ENCODE results near the gene CCN6.

CCN6 gene

DNA sequence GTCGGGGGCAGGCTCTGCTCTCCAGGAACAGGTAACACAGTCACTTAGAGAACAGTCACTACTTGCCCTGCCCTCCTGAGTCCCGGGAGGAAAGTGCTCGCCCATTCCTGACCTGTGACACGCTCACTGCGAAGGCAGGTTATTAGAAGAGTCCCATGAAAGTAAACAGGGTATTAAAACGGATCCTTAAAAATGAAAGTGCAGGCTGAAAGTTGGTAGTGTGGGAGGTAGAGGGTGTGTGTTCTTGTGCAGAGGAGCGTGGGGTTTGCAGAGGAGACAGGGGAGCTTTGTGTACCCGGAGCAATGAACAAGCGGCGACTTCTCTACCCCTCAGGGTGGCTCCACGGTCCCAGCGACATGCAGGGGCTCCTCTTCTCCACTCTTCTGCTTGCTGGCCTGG lies at the start of gene CCN6:
Gene CCN6 (plus strand): TSS at position 104 of the 400 bp plus-strand sequence. CDS start 254 bp downstream, at position 358.
- H3K36me3 ChIP-seq (ENCODE audit: control insufficient read depth, insufficient read depth, low read length), result no peaks in the 10 kb centered on the region; the same call in 1 of the 2 replicates
- DNase-seq (ENCODE audit: extremely low read depth, insufficient read length), result no peak
- H3K27me3 ChIP-seq (replicated peaks; ENCODE audit: control insufficient read depth, insufficient read depth, low read length), result 0 out of 2 replicates have a peak, but pooled peaks cover 1% of the 10 kb centered on the region
- no peak within 1 kb of the TSS for H3K4me3 ChIP-seq (replicated peaks; ENCODE audit: low read depth, low read length)
- TF ChIP-seq, protein P1, sequence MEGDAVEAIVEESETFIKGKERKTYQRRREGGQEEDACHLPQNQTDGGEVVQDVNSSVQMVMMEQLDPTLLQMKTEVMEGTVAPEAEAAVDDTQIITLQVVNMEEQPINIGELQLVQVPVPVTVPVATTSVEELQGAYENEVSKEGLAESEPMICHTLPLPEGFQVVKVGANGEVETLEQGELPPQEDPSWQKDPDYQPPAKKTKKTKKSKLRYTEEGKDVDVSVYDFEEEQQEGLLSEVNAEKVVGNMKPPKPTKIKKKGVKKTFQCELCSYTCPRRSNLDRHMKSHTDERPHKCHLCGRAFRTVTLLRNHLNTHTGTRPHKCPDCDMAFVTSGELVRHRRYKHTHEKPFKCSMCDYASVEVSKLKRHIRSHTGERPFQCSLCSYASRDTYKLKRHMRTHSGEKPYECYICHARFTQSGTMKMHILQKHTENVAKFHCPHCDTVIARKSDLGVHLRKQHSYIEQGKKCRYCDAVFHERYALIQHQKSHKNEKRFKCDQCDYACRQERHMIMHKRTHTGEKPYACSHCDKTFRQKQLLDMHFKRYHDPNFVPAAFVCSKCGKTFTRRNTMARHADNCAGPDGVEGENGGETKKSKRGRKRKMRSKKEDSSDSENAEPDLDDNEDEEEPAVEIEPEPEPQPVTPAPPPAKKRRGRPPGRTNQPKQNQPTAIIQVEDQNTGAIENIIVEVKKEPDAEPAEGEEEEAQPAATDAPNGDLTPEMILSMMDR (IDR thresholded peaks at IDR 0.05; ENCODE audit: insufficient read depth, low read length, poor library complexity, severe bottlenecking), result no peak

DNA sequence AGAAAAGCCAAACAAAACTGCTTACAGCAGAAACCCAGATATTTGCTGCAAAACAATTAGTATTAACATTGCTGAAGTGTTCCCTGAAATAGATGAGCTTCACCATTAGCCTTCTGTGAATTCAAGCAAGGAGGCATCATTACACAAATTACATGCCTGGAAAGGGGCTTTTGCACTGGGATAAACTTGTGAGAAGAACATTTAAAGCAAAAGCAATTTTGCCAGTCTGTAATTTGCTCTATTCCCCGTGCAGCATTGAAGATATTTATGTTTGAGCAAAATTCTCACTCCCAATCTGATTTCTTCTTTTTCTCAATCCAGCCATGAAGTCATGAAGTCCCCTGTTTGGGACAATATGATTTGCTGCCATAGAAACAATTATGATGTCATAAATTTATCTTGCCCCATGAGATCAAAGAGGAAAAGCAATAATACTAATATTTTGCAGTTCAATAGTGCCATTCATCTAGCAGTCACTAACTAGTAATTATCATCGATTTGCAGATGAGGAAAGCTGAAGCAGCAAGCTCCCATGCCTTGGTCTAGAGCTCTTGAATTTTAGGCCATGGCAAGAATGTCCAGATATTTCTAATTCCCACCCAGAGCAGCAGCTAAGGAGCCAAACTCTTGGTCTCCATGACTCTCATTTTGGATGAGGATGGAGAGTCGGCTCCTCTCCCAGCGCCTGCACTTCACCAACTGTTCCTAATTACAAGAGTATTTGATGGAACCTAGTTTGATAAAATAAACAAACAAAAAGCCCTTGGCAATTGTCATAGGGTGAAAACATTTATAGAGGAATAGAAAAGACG lies 49.5 kb upstream of the CCN6 start:
- TF ChIP-seq, protein P1 (IDR thresholded peaks at IDR 0.05; ENCODE audit: insufficient read depth, low read length, poor library complexity, severe bottlenecking), result no peak
- no peak for DNase-seq (ENCODE audit: extremely low read depth, insufficient read length)
- H3K36me3 ChIP-seq (ENCODE audit: control insufficient read depth, insufficient read depth, low read length), result no peaks in the 10 kb centered on the region
- no peak overlapping the region for H3K4me3 ChIP-seq (replicated peaks; ENCODE audit: low read depth, low read length)
- H3K27me3 ChIP-seq (replicated peaks; ENCODE audit: control insufficient read depth, insufficient read depth, low read length), result no peaks in the 10 kb centered on the region

DNA sequence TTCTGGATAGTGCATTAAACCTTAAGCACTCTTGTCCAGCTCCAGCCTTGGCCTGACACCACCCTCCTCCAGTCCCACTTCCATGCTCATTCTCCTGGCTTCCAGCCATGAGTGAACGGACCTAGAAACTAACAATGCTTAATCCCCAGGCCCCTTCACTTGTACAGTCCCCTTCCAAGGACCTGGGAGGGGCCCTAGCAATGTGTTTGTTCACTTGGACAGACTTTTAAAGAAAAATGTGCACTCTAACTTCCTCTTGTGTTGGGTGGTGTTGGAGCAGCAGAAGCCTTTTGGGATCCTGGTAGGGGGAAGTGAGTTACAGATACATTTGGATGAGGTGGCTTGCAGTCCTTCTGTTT lies 48.9 kb upstream of the CCN6 start:
- no peaks in the 10 kb centered on the region for H3K36me3 ChIP-seq (ENCODE audit: control insufficient read depth, insufficient read depth, low read length)
- H3K4me3 ChIP-seq (replicated peaks; ENCODE audit: low read depth, low read length), result no peak overlapping the region
- no peaks in the 10 kb centered on the region for H3K27me3 ChIP-seq (replicated peaks; ENCODE audit: control insufficient read depth, insufficient read depth, low read length)
- TF ChIP-seq, protein P1 (IDR thresholded peaks at IDR 0.05; ENCODE audit: insufficient read depth, low read length, poor library complexity, severe bottlenecking), result no peak
- DNase-seq (ENCODE audit: extremely low read depth, insufficient read length), result no peak

DNA sequence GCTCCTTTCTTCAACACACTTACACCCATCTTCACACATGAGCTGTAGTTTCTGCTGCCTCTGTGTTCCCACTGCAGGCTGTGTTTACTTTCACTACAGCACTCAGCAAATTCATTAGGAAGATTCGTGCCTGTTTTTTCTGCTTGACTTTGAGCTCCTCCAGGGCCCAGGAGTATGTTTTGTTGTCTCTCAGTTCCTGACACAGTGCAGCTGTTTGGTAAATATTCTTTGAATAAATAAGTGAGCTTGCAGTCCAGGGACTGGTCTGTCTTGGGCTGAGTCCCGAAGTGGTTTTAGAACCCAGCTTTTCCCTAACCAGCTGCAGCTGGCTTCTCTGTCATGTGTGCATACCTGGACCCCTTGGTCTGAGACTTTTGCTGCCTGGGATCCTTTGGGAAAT lies 46.6 kb upstream of the CCN6 start:
- H3K27me3 ChIP-seq (replicated peaks; ENCODE audit: control insufficient read depth, insufficient read depth, low read length), result no peaks in the 10 kb centered on the region
- DNase-seq (ENCODE audit: extremely low read depth, insufficient read length), result no peak
- TF ChIP-seq, protein P1 (IDR thresholded peaks at IDR 0.05; ENCODE audit: insufficient read depth, low read length, poor library complexity, severe bottlenecking), result no peak
- no peaks in the 10 kb centered on the region for H3K36me3 ChIP-seq (ENCODE audit: control insufficient read depth, insufficient read depth, low read length)
- no peak overlapping the region for H3K4me3 ChIP-seq (replicated peaks; ENCODE audit: low read depth, low read length)

DNA sequence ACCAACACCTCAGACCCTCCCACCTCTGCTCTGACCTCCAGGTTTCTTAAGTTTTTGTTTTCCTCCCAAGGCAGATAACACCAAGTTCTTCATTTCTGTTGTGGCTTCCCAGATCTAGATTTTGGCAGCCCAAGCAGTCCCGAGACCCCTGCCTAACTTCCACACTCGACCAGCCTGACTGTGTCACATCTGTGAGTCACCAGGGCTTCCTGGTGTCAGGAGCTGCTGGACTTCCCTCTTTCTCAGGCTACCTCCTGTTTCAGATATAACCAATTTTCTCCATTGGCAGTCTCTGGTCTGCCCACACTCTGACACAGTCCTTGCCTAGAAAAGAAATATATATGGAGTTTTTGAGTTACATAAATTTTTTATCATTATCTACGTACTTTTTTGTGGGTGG lies 46.1 kb upstream of the CCN6 start:
- Histone ChIP-seq H3K27me3 (replicated peaks; ENCODE audit: control insufficient read depth, insufficient read depth, low read length) (no peaks in the 10 kb centered on the region), H3K36me3 (ENCODE audit: control insufficient read depth, insufficient read depth, low read length) (no peaks in the 10 kb centered on the region), H3K4me3 (replicated peaks; ENCODE audit: low read depth, low read length) (no peak overlapping the region)
- no peak for DNase-seq (ENCODE audit: extremely low read depth, insufficient read length)
- TF ChIP-seq, protein P1 (IDR thresholded peaks at IDR 0.05; ENCODE audit: insufficient read depth, low read length, poor library complexity, severe bottlenecking), result no peak

Measured in GM06990 (cell line).